Measurements from ENCODE around the gene CX3CR1.

Gene CX3CR1

GRCh38 chr3:39285332-39285731 lies 5.5 kb upstream of the CX3CR1 start:
- no peak for DNase-seq (ENCODE audit: low read depth)
- no peak overlapping the region for H3K4me3 ChIP-seq (ENCODE audit: control insufficient read depth, low read depth, low read length)
- no peak for TF ChIP-seq CTCF (IDR thresholded peaks at IDR 0.05; ENCODE audit: control insufficient read depth, insufficient read depth, low read depth, low read length, missing control alignments)

DNA sequence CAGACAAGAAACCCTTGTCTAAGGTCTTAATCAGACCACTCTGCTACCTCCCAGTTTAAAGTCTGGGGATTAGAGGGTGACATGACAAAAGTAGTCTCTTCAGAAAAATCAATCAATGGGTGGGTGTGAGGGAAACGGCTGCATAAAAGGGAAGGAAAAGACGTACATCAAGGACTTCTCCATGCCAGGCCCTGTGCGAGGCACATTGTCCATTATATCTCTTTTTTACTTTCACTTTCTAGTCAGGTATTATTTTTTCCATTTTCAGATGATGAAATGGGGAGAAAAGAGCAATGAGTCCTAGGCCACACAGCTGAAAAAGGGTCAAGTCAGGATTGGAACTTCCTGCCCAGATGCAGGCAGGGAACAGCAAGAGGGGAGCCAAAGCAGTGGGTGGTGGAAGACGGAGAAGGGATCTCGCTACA lies 4.6 kb upstream of the CX3CR1 start:
- H3K4me3 ChIP-seq (ENCODE audit: control insufficient read depth, low read depth, low read length), result no peak overlapping the region
- no peak for DNase-seq (ENCODE audit: low read depth)
- no peak for TF ChIP-seq CTCF (IDR thresholded peaks at IDR 0.05; ENCODE audit: control insufficient read depth, insufficient read depth, low read depth, low read length, missing control alignments)

- no peak overlapping the region for H3K4me3 ChIP-seq (ENCODE audit: control insufficient read depth, low read depth, low read length)
- no peak for TF ChIP-seq CTCF (IDR thresholded peaks at IDR 0.05; ENCODE audit: control insufficient read depth, insufficient read depth, low read depth, low read length, missing control alignments)
- DNase-seq (ENCODE audit: low read depth), result no peak
These were observed 2.2 kb upstream of the CX3CR1 start for GRCh38 chr3:39282057-39282456.

DNA sequence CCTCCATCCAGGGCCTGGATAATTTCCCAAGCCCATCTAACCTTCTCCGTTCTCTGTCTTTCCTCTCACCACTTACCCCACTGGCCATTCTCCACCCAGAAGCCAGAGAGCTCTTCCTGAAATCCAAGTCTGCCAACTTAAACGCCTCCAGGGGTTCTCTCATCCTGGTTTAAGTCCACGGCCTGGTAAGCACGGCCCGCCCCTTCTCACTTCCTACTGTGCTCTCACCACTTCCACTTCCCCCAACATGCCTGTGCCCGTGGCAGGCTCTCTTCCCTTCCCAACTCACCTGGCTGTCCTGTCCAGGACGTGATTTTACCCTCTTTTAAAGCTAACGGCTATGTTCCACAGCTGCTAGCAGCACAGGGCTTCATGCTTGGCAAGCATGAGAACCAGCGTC lies 1.7 kb upstream of the CX3CR1 start:
- DNase-seq (ENCODE audit: low read depth), result no peak
- TF ChIP-seq CTCF (IDR thresholded peaks at IDR 0.05; ENCODE audit: control insufficient read depth, insufficient read depth, low read depth, low read length, missing control alignments), result no peak
- H3K4me3 ChIP-seq (ENCODE audit: control insufficient read depth, low read depth, low read length), result no peak overlapping the region

- no peak overlapping the region for H3K4me3 ChIP-seq (ENCODE audit: control insufficient read depth, low read depth, low read length)
- DNase-seq (ENCODE audit: low read depth), result no peak
- no peak for TF ChIP-seq CTCF (IDR thresholded peaks at IDR 0.05; ENCODE audit: control insufficient read depth, insufficient read depth, low read depth, low read length, missing control alignments)
These were observed 735 bp upstream of the CX3CR1 start for GRCh38 chr3:39280571-39280970.

- peak; percentile 31 for DNase-seq (ENCODE audit: low read depth)
- no peak overlapping the region for H3K4me3 ChIP-seq (ENCODE audit: control insufficient read depth, low read depth, low read length)
- TF ChIP-seq CTCF (IDR thresholded peaks at IDR 0.05; ENCODE audit: control insufficient read depth, insufficient read depth, low read depth, low read length, missing control alignments), result no peak
These were observed 1.3 kb downstream of the CX3CR1 start for GRCh38 chr3:39278616-39278935.
